ENCODE results near the gene KCNF1.

GRCh38 chr2:10963155-10963554, 51.4 kb downstream of the KCNF1 start:
- TF ChIP-seq CTCF (IDR thresholded peaks at IDR 0.05; ENCODE audit: insufficient read depth, low read depth, low read length) = no peak
- no peak for TF ChIP-seq EZH2 (IDR thresholded peaks at IDR 0.05; ENCODE audit: insufficient read depth, low read length)
